Neural progenitor cell (in vitro differentiated cells): ENCODE results near the gene SLC25A18.

ENCODE experiments used
- EZH2 ChIP-seq: fragments of 200-600 bp; sonication (generic); IDR thresholded peaks from 2 replicates; pipeline ENCODE4 v1.6.1; 2017; ENCODE audit warnings: antibody characterized with exemption, mild to moderate bottlenecking, moderate library complexity
- TF ChIP-seq, protein P1 (sequence below): fragments of 200-600 bp; sonication (generic); IDR thresholded peaks from 2 replicates; pipeline ENCODE4 v1.5.1; 2017; ENCODE audit warnings: antibody characterized with exemption, mild to moderate bottlenecking

DNA sequence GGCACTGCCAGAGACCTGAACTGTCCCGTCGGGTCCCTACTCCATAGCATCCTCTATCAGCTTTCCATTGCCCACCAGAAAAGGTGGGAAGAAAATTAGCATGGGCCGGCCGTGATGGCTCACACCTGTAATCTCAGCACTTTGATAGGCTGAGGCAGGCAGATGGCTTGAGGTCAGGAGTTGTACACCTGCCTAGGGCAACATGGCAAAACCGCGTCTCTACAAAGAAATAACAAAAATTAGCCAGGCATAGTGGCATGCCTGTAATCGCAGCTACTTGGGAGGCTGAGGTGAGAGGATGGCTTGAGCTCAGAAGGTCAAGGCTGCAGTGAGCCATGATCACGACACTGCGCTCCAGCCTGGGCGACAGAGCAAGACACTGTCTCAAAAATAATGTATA, 3.5 kb downstream of the SLC25A18 start:
- TF ChIP-seq, protein P1, sequence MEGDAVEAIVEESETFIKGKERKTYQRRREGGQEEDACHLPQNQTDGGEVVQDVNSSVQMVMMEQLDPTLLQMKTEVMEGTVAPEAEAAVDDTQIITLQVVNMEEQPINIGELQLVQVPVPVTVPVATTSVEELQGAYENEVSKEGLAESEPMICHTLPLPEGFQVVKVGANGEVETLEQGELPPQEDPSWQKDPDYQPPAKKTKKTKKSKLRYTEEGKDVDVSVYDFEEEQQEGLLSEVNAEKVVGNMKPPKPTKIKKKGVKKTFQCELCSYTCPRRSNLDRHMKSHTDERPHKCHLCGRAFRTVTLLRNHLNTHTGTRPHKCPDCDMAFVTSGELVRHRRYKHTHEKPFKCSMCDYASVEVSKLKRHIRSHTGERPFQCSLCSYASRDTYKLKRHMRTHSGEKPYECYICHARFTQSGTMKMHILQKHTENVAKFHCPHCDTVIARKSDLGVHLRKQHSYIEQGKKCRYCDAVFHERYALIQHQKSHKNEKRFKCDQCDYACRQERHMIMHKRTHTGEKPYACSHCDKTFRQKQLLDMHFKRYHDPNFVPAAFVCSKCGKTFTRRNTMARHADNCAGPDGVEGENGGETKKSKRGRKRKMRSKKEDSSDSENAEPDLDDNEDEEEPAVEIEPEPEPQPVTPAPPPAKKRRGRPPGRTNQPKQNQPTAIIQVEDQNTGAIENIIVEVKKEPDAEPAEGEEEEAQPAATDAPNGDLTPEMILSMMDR: no peak
- no peak for TF ChIP-seq EZH2
